Psoas muscle (tissue), 8 donors: Measurements from ENCODE around the gene SLC7A8. TPM values are rescaled to one million over a fixed set of nuclear protein-coding genes. Genes with fewer than 3 reads are reported as not detected.

Source experiments
- ATAC-seq, 4 donors: fragments of 200-7000 bp; cut with Tn5 transposase; one replicate each; pipeline ENCODE4 v1.9.1; 2020; ENCODE audit warnings: moderate library complexity in 3 of 4, mild to moderate bottlenecking in 2 of 4
- DNase-seq, 2 donors: peaks; one replicate each; pipeline ENCODE4 v3.0.0-alpha.2; 2020
- H3K27ac ChIP-seq: fragments of 200-600 bp; one replicate; pipeline ENCODE4 v1.8.0; 2022
- H3K27me3 ChIP-seq, 3 donors: fragments of 200-600 bp in 1 of 3; one replicate each; pipeline versions ENCODE4 v1.6.1 to v1.8.0; 2013 to 2022; ENCODE audit warnings: low read length in 2 of 3, mild to moderate bottlenecking in 2 of 3, moderate library complexity in 1 of 3; ENCODE audit not compliant: insufficient read depth in 3 of 3
- H3K36me3 ChIP-seq, 2 donors: fragments of 200-600 bp in 1 of 2; one replicate each; pipeline versions ENCODE4 v1.6.1 to v1.8.0; 2013 to 2022; ENCODE audit warnings: low read depth in 1 of 2, mild to moderate bottlenecking in 1 of 2, moderate library complexity in 1 of 2; ENCODE audit not compliant: insufficient read depth in 1 of 2
- H3K4me1 ChIP-seq: fragments of 200-600 bp; one replicate; pipeline ENCODE4 v1.8.0; 2022
- H3K4me3 ChIP-seq: fragments of 200-600 bp; one replicate; pipeline ENCODE4 v1.8.0; 2022; ENCODE audit warnings: mild to moderate bottlenecking
- H3K9me3 ChIP-seq: fragments of 200-600 bp; one replicate; pipeline ENCODE4 v1.8.0; 2022
- WGBS, 3 donors: extraction: QIAGEN DNeasy Blood & Tissue Kit; methylation state at CpG; one replicate each; pipeline versions ENCODE4 v1.1.6 to v1.1.7; 2013; 5-methylcytosine and 5-hydroxymethylcytosine counted together
- intact Hi-C, 2 donors: fragments of 100-400 bp; cut with DNase I; formaldehyde crosslinking; loops; one replicate each; pipeline versions ENCODE4 v1.11.0 to v1.14.2; 2022
- polyA plus RNA-seq, 3 donors: library from polyadenylated mRNA; stranded (reverse); fragments of 200-250 nt; gene quantifications; one replicate each; pipeline ENCODE4 v1.2.3, GENCODE V29; 2013
- total RNA-seq, 4 donors: library from RNA; stranded (reverse); fragmentation: NEBNext Ultra II Directional in 2 of 4; extraction: Animal tissue kit (Norgen Biotek cat#: 25700) in 2 of 4; gene quantifications; one replicate each; pipeline versions ENCODE4 v1.2.1 to v1.2.4, GENCODE V29; 2021 to 2023
- TF ChIP-seq, protein P1 (sequence below): fragments of 200-600 bp; IDR thresholded peaks from one replicate; pipeline ENCODE4 v1.8.0; 2022; ENCODE audit warnings: antibody characterized with exemption
- donor health status: healthy with polysubstance abuse.
- donor health status: DM: no; HTN: no; CAD: no; lungs with moderate emphysema.
- donor health status: Bipolar disorder and iron deficiency.
- donor health status: healthy.
- donor health status: DM: yes; HTN: yes; CAD: no.
- donor health status: DM: no; HTN: no; CAD: no.
- donor health status: DM: no; HTN: no; CAD: no.
- donor health status: DM: yes; HTN: yes; CAD: no.

The SLC7A8 gene
- total and polyA plus RNA-seq, 7 donors: 7.5 to 72.6 (median 33.2) TPM

DNA sequence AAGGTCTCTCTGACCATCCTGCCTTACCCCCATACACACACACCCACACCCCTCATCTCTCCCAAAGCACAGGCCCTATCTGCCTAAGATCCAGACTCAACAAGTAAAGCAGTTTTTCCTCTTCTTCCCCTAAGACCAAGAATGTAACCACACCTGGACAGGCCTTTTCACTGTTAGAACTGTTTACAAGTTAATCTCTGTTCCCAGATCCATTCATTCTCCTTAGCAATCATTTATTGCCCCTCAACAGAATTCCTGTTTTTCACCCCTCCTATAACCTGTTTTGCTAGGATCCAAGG lies 76.8 kb downstream of the SLC7A8 start:
- H3K27me3 ChIP-seq: no peaks in the 10 kb centered on the region
- no peak overlapping the region for H3K4me3 ChIP-seq
- TF ChIP-seq, protein P1, sequence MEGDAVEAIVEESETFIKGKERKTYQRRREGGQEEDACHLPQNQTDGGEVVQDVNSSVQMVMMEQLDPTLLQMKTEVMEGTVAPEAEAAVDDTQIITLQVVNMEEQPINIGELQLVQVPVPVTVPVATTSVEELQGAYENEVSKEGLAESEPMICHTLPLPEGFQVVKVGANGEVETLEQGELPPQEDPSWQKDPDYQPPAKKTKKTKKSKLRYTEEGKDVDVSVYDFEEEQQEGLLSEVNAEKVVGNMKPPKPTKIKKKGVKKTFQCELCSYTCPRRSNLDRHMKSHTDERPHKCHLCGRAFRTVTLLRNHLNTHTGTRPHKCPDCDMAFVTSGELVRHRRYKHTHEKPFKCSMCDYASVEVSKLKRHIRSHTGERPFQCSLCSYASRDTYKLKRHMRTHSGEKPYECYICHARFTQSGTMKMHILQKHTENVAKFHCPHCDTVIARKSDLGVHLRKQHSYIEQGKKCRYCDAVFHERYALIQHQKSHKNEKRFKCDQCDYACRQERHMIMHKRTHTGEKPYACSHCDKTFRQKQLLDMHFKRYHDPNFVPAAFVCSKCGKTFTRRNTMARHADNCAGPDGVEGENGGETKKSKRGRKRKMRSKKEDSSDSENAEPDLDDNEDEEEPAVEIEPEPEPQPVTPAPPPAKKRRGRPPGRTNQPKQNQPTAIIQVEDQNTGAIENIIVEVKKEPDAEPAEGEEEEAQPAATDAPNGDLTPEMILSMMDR: no peak
- DNase-seq (no peak), ATAC-seq (no peak)
- H3K4me1 ChIP-seq: no peaks in the 10 kb centered on the region
- intact Hi-C loops: no loop called here
- H3K27ac ChIP-seq: no peak overlapping the region
- no peaks in the 10 kb centered on the region for H3K9me3 ChIP-seq
- H3K36me3 ChIP-seq: no peaks in the 10 kb centered on the region

DNA sequence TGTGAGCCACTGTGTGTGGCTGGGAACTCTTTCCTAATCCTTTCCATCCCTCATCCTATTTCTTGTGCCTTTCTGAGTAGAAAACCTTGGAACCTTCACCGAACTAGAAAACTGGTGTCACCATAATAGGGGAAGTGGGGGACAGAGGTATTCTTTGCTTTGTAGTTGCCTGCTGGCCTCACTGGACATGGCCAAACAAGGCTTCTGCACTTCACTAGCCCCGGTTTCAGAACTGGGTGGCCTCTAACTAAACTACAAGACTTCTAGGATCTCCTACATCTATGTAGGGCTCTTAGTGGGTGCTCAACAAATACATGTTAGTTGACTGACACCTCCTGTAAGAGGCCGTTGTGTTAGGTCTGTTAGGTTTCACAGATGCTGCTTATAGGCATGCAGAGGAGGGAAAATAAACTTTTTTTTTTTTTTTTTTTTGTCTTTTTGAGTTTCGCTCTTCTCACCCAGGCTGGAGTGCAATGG lies 78.1 kb downstream of the SLC7A8 start:
- DNase-seq: no peak
- 85 to 93% (median 89%) methylated on average over 4 of the region's 4 CpGs for WGBS, 3 donors
- Histone ChIP-seq H3K4me1 (no peaks in the 10 kb centered on the region), H3K9me3 (no peaks in the 10 kb centered on the region), H3K36me3 (no peaks in the 10 kb centered on the region), H3K27me3 (no peaks in the 10 kb centered on the region), H3K27ac (no peak overlapping the region), H3K4me3 (no peak overlapping the region)
- intact Hi-C loops: no loop called here
- TF ChIP-seq, protein P1: no peak
- no peak for ATAC-seq

DNA sequence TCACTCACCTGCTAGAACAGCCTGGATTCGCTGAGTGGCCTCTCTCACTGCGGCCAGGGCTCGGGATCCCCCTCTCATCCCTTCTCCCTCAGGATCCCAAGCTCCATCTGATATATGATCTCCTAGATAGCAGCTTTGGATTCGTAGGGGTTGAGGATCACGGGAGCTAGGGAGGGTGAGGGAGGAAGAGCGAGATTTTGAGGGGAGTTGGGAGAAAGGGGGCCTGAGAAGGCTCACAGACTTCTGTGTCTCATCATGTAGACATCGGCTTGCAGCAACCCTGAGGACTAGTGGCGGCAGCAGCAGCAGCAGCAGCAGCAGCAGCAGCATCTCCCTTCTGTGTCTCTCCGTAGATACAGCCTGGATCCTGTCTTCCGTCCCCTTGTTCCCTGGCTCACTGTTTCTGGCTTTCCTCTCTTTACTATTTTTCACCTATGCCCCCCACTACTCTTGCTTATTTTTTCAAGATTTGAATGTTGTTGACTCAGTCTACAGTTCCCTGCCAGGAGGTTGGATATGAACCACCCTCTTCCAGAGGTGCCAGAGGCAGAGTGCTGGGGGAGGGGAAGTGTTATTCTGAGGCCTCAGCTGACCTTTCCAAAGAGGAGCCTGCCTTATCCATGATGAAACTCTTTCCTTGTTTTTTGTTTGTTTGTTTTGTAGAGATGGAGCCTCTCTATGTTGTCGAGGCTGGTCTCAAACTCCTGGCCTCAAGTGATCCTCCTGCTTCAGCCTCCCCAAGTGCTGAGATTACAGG lies 78.7 kb downstream of the SLC7A8 start, which contains the start of gene CIROP:
Gene CIROP, minus strand, starts transcription at position 399 of the 757 bp plus-strand sequence. Its CDS starts 69 bp downstream, at position 330.
- no peak within 1 kb of the TSS for H3K4me3 ChIP-seq
- TF ChIP-seq, protein P1: no peak
- 63 to 69% (median 67%) methylated on average over 10 to 11 of the region's 11 CpGs for WGBS, 3 donors

DNA sequence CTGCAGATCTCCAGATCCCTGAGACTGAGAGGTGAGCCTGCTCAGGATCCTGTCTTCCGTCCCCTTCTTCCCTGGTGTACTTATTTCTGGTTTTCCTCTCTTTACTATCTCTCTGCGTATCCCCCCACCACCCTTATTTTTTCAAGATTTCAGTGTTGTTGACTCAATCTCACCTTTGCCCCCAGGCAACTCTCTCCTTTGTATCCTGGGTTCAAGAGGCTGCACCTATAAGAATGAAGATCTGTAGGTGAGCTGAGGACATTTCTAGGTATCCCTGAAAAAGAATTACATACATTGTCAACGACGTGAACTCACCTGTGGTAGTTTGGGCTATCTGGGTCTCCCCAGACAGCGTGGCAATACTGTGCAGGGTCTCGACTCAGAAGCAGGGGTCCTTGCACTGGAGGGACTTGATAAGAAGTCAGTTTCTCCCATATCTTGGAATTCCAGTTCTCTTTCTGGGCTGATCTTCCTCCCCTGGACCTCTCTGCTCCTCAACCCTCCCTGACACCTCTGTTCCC lies 79.3 kb downstream of the SLC7A8 start:
- Histone ChIP-seq H3K4me1 (no peaks in the 10 kb centered on the region), H3K4me3 (no peak overlapping the region), H3K9me3 (no peaks in the 10 kb centered on the region), H3K27me3 (no peaks in the 10 kb centered on the region), H3K36me3 (peaks cover 0 to 3% of the 10 kb centered on the region in 2 donors), H3K27ac (no peak overlapping the region)
- 86 to 87% (median 87%) methylated on average over 6 of the region's 6 CpGs for WGBS, 3 donors
- TF ChIP-seq, protein P1: no peak
- ATAC-seq (no peak), DNase-seq (no peak)
- intact Hi-C loops: no loop called here

More for the DNA sequence above, 78.7 kb downstream of the SLC7A8 start, which contains the start of gene CIROP:
- no peaks in the 10 kb centered on the region for H3K4me1 ChIP-seq
- H3K27me3 ChIP-seq: no peaks in the 10 kb centered on the region
- intact Hi-C loops: no loop called here
- no peaks in the 10 kb centered on the region for H3K36me3 ChIP-seq
- DNase-seq: no peak
- ATAC-seq: no peak
- H3K27ac ChIP-seq: no peak within 1 kb of the TSS
- no peaks in the 10 kb centered on the region for H3K9me3 ChIP-seq
